Panc1 (cell line): ENCODE measurements around the gene GPC6. TPM values are rescaled to one million over a fixed set of nuclear protein-coding genes. Genes with fewer than 3 reads are reported as not detected.

Experiments
- ATAC-seq: fragments of 200-7000 bp; cut with Tn5 transposase; 2 replicates; pipeline ENCODE4 v1.9.1; 2020; ENCODE audit warnings: mild to moderate bottlenecking, moderate library complexity
- BruUV-seq: library from RNA; stranded (reverse); fragments of 400-500 nt; replicated peaks from 2 replicates; lab custom pipeline; 2021; lab: Mats Ljungman, UMichigan
- CTCF ChIA-PET: fragments of 300-600 bp; sonication (Branson Sonifier 250); formaldehyde crosslinking; loops from one replicate; lab custom pipeline; 2022; ENCODE audit warnings: antibody characterized with exemption; lab: Charles Lee
- POLR2A ChIA-PET: fragments of 300-600 bp; sonication (Branson Sonifier 250); formaldehyde crosslinking; loops from one replicate; lab custom pipeline; 2022; ENCODE audit warnings: antibody characterized with exemption; lab: Charles Lee
- DNase-seq: peaks from one replicate; pipeline ENCODE4 v3.0.0-alpha.2; 2010; ENCODE audit warnings: low read depth, low spot score
- H3K27ac ChIP-seq: 2 replicates; pipeline ENCODE4 v1.5.1; 2011; ENCODE audit warnings: mild to moderate bottlenecking, low read length, inconsistent platforms
- H3K27me3 ChIP-seq: fragments of 200-500 bp; sonication (Bioruptor generic); 2 replicates; pipeline ENCODE4 v1.6.0; 2014; ENCODE audit warnings: low read length, inconsistent platforms; ENCODE audit not compliant: control insufficient read depth, insufficient read depth
- H3K36me3 ChIP-seq: fragments of 200-500 bp; sonication (Bioruptor generic); 2 replicates; pipeline ENCODE4 v1.5.1; 2014; ENCODE audit warnings: inconsistent platforms, mild to moderate bottlenecking, low read length, moderate library complexity; ENCODE audit not compliant: control insufficient read depth, insufficient read depth
- H3K4me1 ChIP-seq: 2 replicates; pipeline ENCODE4 v1.5.1; 2011; ENCODE audit warnings: inconsistent platforms, mild to moderate bottlenecking, low read length, moderate library complexity; ENCODE audit not compliant: control insufficient read depth, insufficient read depth
- H3K4me3 ChIP-seq, 2 experiments: 2 replicates each; pipeline ENCODE4 v1.5.1; 2011 to 2012; ENCODE audit warnings: low read depth in 2 of 2, low read length in 2 of 2, mild to moderate bottlenecking in 2 of 2, inconsistent platforms in 1 of 2, moderate library complexity in 1 of 2
- H3K9me3 ChIP-seq: fragments of 200-500 bp; sonication (Bioruptor generic); 2 replicates; pipeline ENCODE4 v1.5.1; 2014; ENCODE audit warnings: low read depth, mild to moderate bottlenecking, inconsistent platforms, low read length, moderate library complexity; ENCODE audit not compliant: control insufficient read depth, insufficient read depth
- CTCF ChIP-seq: fragments of 450-650 bp; IDR thresholded peaks from 2 replicates; pipeline ENCODE4 v1.5.1; 2017; ENCODE audit warnings: mild to moderate bottlenecking
- POLR2AphosphoS5 ChIP-seq: IDR thresholded peaks from 2 replicates; pipeline ENCODE4 v1.6.1; 2012; ENCODE audit warnings: mild to moderate bottlenecking, low read depth, low read length, moderate library complexity
- SIN3A ChIP-seq: IDR thresholded peaks from 2 replicates; pipeline ENCODE4 v1.6.1; 2012; ENCODE audit warnings: low read depth, mild to moderate bottlenecking, low read length, moderate library complexity, borderline replicate concordance; ENCODE audit not compliant: insufficient read depth
- TCF7L2 ChIP-seq: IDR thresholded peaks from 2 replicates; pipeline ENCODE4 v1.6.1; 2011; ENCODE audit warnings: mild to moderate bottlenecking, low read depth, low read length, inconsistent platforms
- in situ Hi-C: cut with HindIII; loops from 2 replicates; pipeline ENCODE4 v1.10.0; 2016; ENCODE audit warnings: low sequenced_read_pairs, low pct_unique_long_range_greater_than_20kb
- intact Hi-C: fragments of 100-400 bp; cut with micrococcal nuclease; formaldehyde crosslinking; loops from one replicate; pipeline ENCODE4 v1.10.0; 2022; ENCODE audit not compliant: unreplicated experiment
- total RNA-seq: library from RNA; stranded (reverse); gene quantifications from one replicate; pipeline ENCODE4 v1.2.1, GENCODE V29; 2021; ENCODE audit not compliant: unreplicated experiment
- TF ChIP-seq, protein P1 (sequence below), 2 experiments: IDR thresholded peaks; 2 replicates each; pipeline ENCODE4 v1.6.1; 2011 to 2012; ENCODE audit warnings: low read depth in 2 of 2, control low read depth in 1 of 2, low read length in 1 of 2, mild to moderate bottlenecking in 1 of 2, moderate library complexity in 1 of 2; ENCODE audit not compliant: insufficient read depth in 1 of 2

GPC6 gene
- total RNA-seq, 1 experiment from 2014 or later: 4.8 TPM

DNA sequence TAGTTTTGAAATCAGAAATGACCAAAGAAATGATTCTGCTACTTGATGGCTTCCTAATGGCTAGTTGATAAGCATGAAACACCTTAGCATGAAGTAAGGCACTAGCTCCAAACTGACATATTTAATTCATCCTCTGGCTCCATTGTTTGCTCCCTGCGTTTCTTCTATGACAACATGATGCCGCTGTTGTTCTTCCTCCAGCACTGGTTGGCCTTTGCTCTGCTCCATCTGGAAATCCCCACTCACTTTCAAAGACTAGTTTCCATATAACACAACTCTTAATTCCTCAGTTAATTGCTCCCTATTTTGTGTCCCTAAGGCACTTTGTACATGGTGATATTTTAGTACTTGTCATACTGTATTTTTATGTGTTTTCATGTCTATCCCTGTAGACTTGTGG lies 151.6 kb downstream of the GPC6 start:
- H3K27me3 ChIP-seq: no peaks in the 10 kb centered on the region
- H3K27ac ChIP-seq: no peak overlapping the region
- BruUV-seq: no TSS peak
- ATAC-seq (no peak), DNase-seq (no peak)
- CTCF ChIA-PET: no interaction called here
- H3K4me1 ChIP-seq: no peaks in the 10 kb centered on the region
- H3K9me3 ChIP-seq: no peaks in the 10 kb centered on the region
- H3K36me3 ChIP-seq: no peaks in the 10 kb centered on the region
- intact Hi-C loops: no loop called here
- in situ Hi-C loops: no loop called here
- POLR2A ChIA-PET: interaction anchor here (0.6 kb wide), 1 partner anchor 483 kb away, joined by 5 read pairs; no protein-coding TSS in a partner anchor
- H3K4me3 ChIP-seq: no peak overlapping the region
- TF ChIP-seq TCF7L2 (no peak), CTCF (no peak), POLR2AphosphoS5 (no peak), SIN3A (no peak)
- TF ChIP-seq, protein P1, sequence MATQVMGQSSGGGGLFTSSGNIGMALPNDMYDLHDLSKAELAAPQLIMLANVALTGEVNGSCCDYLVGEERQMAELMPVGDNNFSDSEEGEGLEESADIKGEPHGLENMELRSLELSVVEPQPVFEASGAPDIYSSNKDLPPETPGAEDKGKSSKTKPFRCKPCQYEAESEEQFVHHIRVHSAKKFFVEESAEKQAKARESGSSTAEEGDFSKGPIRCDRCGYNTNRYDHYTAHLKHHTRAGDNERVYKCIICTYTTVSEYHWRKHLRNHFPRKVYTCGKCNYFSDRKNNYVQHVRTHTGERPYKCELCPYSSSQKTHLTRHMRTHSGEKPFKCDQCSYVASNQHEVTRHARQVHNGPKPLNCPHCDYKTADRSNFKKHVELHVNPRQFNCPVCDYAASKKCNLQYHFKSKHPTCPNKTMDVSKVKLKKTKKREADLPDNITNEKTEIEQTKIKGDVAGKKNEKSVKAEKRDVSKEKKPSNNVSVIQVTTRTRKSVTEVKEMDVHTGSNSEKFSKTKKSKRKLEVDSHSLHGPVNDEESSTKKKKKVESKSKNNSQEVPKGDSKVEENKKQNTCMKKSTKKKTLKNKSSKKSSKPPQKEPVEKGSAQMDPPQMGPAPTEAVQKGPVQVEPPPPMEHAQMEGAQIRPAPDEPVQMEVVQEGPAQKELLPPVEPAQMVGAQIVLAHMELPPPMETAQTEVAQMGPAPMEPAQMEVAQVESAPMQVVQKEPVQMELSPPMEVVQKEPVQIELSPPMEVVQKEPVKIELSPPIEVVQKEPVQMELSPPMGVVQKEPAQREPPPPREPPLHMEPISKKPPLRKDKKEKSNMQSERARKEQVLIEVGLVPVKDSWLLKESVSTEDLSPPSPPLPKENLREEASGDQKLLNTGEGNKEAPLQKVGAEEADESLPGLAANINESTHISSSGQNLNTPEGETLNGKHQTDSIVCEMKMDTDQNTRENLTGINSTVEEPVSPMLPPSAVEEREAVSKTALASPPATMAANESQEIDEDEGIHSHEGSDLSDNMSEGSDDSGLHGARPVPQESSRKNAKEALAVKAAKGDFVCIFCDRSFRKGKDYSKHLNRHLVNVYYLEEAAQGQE (IDR thresholded peaks at IDR 0.05; ENCODE audit: insufficient read depth in 1 of 2, low read depth in 2 of 2, low read length in 1 of 2): no peak

- in situ Hi-C loops (no loop called here), intact Hi-C loops (no loop called here)
- no peak overlapping the region for H3K27ac ChIP-seq
- no TSS peak for BruUV-seq
- ATAC-seq (no peak), DNase-seq (no peak)
- no peaks in the 10 kb centered on the region for H3K4me1 ChIP-seq
- POLR2A ChIA-PET: no interaction called here
- no peak overlapping the region for H3K4me3 ChIP-seq
- H3K27me3 ChIP-seq: no peaks in the 10 kb centered on the region
- CTCF ChIA-PET: no interaction called here
- H3K36me3 ChIP-seq: no peaks in the 10 kb centered on the region
- no peaks in the 10 kb centered on the region for H3K9me3 ChIP-seq
- TF ChIP-seq TCF7L2 (no peak), POLR2AphosphoS5 (no peak)
Observed at GRCh38 chr13:93386116-93386515, 159.5 kb downstream of the GPC6 start.

DNA sequence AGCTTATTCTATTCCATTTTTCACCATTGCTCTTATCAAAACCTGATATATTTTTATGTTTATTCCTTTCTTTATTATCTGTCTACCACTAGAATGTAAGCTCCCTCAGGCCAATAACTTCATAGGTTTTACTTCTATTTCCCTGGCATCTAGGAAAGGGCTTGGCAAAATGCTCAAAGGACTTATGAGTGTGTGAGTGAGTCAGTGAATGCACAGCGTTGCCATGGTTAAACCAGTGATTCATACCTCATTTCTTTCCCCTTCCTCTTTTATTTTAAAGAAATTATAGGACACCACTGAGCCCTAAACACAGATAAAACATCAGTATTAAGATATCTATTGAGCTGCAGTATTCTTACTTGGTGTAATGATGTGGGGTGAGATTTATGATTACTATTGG lies 162.1 kb downstream of the GPC6 start:
- no peak for DNase-seq
- no peak for ATAC-seq
- ChIA-PET POLR2A (no interaction called here), CTCF (no interaction called here)
- in situ Hi-C loops: no loop called here
- no peaks in the 10 kb centered on the region for H3K36me3 ChIP-seq
- H3K27ac ChIP-seq: no peak overlapping the region
- no peak overlapping the region for H3K4me3 ChIP-seq
- H3K4me1 ChIP-seq: no peaks in the 10 kb centered on the region
- no peaks in the 10 kb centered on the region for H3K9me3 ChIP-seq
- intact Hi-C loops: no loop called here
- TF ChIP-seq CTCF (no peak), POLR2AphosphoS5 (no peak), SIN3A (no peak), TCF7L2 (no peak)
- TF ChIP-seq, protein P1 (IDR thresholded peaks at IDR 0.05; ENCODE audit: insufficient read depth in 1 of 2, low read depth in 2 of 2, low read length in 1 of 2): no peak
- no peaks in the 10 kb centered on the region for H3K27me3 ChIP-seq
- no TSS peak for BruUV-seq
